Measurements from ENCODE around the gene TEX44.

Gene TEX44

DNA sequence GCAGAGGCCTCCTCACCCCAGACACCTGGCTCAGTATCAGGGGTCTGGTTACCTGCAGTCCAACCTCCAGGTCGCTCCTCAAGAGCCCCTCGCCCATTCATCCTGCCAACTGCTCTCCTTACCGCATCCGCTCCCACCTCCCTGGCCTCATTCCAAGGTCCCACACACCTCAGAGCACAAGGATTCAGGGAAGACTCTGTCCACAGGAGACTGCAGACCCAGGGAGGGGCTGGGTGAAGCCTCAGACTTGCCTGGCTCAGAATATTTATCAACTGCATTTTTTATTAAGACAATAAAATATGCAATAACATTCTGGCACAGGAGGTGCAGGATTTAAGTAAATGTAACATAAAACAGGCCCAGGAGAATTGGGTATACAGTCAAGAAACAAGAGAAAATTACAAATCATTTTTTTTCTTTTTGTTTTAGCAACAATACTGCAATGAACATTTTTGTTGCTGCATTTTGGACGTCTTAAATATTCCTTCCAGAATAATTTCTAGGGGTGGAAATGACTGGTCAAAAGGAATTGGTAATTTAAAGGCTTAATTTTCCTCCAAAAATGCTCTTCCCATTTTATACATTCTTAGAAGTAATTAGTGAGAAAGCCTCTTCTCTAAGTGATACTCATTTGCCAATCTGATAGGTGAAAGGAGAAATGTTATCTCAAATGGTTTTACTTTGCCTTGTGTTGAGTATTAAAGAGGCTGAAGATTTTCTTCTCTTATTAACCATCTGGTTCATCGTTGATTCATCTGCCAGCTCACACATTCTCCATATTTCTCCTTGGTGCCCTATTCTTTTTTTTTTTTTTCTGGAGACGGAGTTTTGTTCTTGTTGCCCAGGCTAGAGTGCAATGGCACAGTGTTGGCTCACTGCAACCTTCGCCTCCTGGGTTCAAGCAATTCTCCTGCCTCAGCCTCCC is 42.5 kb downstream of the TEX44 start:
- DNase-seq, result no peak

DNA sequence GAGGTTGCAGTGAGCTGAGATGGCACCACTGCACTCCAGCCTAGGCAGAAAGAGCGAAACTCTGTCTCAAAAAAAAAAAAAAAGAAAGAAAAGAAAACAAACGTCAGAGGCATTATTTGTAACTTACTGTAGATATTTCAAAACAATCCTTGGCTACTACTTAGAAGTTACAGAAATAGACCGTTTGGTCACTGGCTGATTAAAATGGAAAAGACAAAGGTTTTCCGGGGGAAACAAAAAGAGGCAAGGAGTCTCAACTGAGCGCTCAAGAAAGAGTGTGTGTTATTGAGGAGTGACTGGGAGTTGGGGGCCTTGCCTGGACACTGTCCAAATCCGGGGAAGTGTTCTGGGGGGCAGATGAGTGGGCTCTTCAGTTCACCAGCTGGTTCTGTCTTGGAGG is 47.6 kb downstream of the TEX44 start:
- DNase-seq, result no peak

- DNase-seq, result peak in 1 of 2 experiments; percentile 52
Observed at GRCh38 chr2:231640641-231641111, 48.0 kb downstream of the TEX44 start.

GRCh38 chr2:231642631-231643494 is 50.2 kb downstream of the TEX44 start:
- DNase-seq, result peak; percentile 94 to 98

- no peak for DNase-seq
Observed at GRCh38 chr2:231643495-231643888, 50.8 kb downstream of the TEX44 start.
